DOHH2 (cell line): ENCODE results near the gene LDLR.

Experiments used
- EZH2phosphoT487 ChIP-seq: fragments of 200-600 bp; sonication (generic); IDR thresholded peaks from 2 replicates; pipeline ENCODE4 v1.6.1; 2017; ENCODE audit warnings: borderline replicate concordance, mild to moderate bottlenecking, antibody characterized with exemption, low read length, moderate library complexity, mixed read lengths
- TF ChIP-seq, protein P1 (sequence below): fragments of 200-600 bp; sonication (generic); IDR thresholded peaks from one replicate; pipeline ENCODE4 v1.5.1; 2014; ENCODE audit warnings: antibody characterized with exemption, mild to moderate bottlenecking, low read depth, low read length; ENCODE audit not compliant: poor library complexity, severe bottlenecking

DNA sequence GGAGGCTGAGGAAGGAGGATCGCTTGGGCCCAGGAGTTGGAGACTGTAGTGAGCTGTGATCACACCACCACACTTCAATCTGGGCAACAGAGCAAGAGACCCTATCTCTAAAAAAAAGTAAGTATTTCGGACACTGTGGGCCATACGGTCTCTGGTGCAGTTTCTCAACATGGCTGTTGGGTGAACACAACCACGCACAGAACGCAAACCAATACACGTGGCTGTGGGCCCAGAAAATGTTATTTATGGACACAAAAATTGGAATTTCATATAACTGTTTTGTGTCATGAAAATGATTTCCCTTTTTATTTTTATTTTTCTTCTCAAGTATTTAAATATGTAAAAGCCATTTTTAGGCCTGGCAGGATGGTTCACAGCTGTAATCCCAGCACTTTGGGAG is 19.5 kb downstream of the LDLR start:
- TF ChIP-seq, protein P1, sequence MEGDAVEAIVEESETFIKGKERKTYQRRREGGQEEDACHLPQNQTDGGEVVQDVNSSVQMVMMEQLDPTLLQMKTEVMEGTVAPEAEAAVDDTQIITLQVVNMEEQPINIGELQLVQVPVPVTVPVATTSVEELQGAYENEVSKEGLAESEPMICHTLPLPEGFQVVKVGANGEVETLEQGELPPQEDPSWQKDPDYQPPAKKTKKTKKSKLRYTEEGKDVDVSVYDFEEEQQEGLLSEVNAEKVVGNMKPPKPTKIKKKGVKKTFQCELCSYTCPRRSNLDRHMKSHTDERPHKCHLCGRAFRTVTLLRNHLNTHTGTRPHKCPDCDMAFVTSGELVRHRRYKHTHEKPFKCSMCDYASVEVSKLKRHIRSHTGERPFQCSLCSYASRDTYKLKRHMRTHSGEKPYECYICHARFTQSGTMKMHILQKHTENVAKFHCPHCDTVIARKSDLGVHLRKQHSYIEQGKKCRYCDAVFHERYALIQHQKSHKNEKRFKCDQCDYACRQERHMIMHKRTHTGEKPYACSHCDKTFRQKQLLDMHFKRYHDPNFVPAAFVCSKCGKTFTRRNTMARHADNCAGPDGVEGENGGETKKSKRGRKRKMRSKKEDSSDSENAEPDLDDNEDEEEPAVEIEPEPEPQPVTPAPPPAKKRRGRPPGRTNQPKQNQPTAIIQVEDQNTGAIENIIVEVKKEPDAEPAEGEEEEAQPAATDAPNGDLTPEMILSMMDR = no peak
- no peak for TF ChIP-seq EZH2phosphoT487
